ENCODE data around the gene SLC16A8. TPM values are rescaled to one million over a fixed set of nuclear protein-coding genes. Genes with fewer than 3 reads are reported as not detected.

Gene SLC16A8
- total RNA-seq, 1 experiment from 2014 or later, result not detected

DNA sequence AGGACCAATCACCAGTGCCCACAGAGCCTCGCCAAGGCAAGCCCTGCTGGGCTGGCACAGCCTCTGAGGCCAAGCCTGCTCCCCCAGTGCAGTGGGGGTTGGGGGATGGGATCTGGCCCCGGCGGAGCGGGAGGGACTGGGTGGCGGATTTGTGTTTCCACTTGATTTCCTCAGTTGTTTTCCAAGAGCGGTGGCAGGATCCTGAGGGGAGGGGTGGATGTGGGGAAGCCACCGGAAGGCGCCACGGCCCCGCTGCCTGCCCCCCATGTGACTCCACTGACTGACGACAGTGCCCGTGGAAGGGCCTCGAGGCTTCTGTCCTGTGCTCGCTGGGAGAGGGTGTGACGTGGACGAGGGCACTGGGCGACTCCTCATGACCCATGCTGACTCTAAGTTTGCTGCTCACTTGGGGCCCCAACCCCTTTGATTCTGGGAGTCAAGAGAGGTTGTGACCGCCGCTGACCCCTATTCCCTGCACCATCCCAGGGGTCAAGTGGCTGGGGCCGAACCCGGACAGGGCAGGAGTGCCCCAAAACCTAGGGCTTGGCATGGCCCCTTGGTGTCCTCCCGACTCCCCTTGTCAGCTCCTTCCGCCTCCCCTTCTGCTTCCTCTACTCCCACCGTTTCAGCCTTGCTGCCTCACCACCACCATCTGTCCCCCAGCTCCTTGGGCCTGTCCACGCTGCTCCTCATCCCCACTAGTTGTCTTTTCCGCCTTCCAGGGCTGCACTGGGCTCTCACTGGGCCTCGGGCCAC, 50.3 kb downstream of the SLC16A8 start:
- intact Hi-C loops (cut with micrococcal nuclease), result no loop called here
- H3K36me3 Mint-ChIP-seq (ENCODE audit: insufficient read depth, unreplicated experiment), result peaks cover 4% of the 10 kb centered on the region
- no peak overlapping the region for H3K27ac Mint-ChIP-seq (ENCODE audit: low read depth, unreplicated experiment)
- H3K4me1 Mint-ChIP-seq (ENCODE audit: insufficient read depth, unreplicated experiment), result peaks cover 24% of the 10 kb centered on the region
- no peak for DNase-seq (ENCODE audit: unreplicated experiment)
- BruUV-seq (replicated peaks), result no TSS peak
- H3K27me3 Mint-ChIP-seq (ENCODE audit: insufficient read depth, unreplicated experiment), result no peaks in the 10 kb centered on the region
- no peak overlapping the region for H3K4me3 Mint-ChIP-seq (ENCODE audit: unreplicated experiment)
- POLR2A ChIA-PET, result interaction anchor here (0.6 to 1.7 kb wide), 5 partner anchors 24 to 471 kb away, joined by 3 to 5 read pairs (median 3); partner anchors contain the start of gene PICK1
- TF ChIP-seq, protein P1, sequence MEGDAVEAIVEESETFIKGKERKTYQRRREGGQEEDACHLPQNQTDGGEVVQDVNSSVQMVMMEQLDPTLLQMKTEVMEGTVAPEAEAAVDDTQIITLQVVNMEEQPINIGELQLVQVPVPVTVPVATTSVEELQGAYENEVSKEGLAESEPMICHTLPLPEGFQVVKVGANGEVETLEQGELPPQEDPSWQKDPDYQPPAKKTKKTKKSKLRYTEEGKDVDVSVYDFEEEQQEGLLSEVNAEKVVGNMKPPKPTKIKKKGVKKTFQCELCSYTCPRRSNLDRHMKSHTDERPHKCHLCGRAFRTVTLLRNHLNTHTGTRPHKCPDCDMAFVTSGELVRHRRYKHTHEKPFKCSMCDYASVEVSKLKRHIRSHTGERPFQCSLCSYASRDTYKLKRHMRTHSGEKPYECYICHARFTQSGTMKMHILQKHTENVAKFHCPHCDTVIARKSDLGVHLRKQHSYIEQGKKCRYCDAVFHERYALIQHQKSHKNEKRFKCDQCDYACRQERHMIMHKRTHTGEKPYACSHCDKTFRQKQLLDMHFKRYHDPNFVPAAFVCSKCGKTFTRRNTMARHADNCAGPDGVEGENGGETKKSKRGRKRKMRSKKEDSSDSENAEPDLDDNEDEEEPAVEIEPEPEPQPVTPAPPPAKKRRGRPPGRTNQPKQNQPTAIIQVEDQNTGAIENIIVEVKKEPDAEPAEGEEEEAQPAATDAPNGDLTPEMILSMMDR (IDR thresholded peaks at IDR 0.05; ENCODE audit: unreplicated experiment), result no peak
- H3K9me3 Mint-ChIP-seq (ENCODE audit: unreplicated experiment), result no peaks in the 10 kb centered on the region
- CTCF ChIA-PET, result interaction anchor here (0.5 to 0.8 kb wide), 2 partner anchors 18 to 80 kb away, joined by 3 read pairs; no protein-coding TSS in a partner anchor

DNA sequence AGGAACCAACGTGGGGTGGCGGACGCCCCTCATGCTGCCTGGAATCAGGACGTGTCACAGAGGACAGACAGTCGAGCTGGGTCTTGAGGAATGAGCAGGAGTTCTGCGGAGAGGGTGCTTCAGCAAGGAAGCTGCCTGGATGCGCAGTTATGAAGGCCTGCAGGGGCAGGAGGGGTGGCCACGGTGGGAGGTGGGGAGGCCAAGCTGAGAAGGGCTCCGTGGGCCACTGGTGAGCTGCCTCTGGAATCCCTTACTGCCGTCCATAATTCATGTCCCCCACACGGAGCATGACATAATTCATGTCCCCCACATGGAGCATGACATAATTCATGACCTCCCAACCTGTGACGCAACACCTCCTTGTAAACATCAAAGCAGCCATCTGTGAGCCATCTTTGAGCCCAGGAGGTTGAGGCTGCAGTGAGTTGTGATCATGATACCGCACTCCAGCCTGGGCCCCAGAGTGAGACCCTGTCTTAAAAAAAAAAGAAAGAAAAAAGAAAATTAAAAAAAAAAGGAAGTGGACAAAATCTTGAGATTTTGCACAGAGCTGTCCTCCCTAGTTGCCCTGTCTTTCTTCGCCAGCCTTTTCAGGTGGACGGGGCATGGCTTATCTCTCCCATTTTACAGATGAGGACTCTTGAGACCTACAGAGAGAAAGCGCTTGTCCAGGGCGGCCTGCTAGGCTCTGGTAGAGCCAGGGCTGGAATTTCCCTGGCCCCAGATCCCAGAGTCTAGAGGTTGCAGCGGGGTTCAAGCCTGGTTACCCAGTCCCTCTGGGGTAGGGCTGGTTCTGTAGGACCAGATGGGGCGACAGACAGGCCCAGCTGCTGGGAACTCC, 51.1 kb downstream of the SLC16A8 start:
- peaks cover 4% of the 10 kb centered on the region for H3K36me3 Mint-ChIP-seq (ENCODE audit: insufficient read depth, unreplicated experiment)
- no peaks in the 10 kb centered on the region for H3K27me3 Mint-ChIP-seq (ENCODE audit: insufficient read depth, unreplicated experiment)
- TF ChIP-seq, protein P1 (IDR thresholded peaks at IDR 0.05; ENCODE audit: unreplicated experiment), result no peak
- H3K4me3 Mint-ChIP-seq (ENCODE audit: unreplicated experiment), result no peak overlapping the region
- intact Hi-C loops (cut with micrococcal nuclease), result no loop called here
- no TSS peak for BruUV-seq (replicated peaks)
- CTCF ChIA-PET, result no interaction called here
- POLR2A ChIA-PET, result no interaction called here
- peak; percentile 62 for DNase-seq (ENCODE audit: unreplicated experiment)
- no peaks in the 10 kb centered on the region for H3K9me3 Mint-ChIP-seq (ENCODE audit: unreplicated experiment)
- H3K27ac Mint-ChIP-seq (ENCODE audit: low read depth, unreplicated experiment), result no peak overlapping the region
- H3K4me1 Mint-ChIP-seq (ENCODE audit: insufficient read depth, unreplicated experiment), result peaks cover 24% of the 10 kb centered on the region

DNA sequence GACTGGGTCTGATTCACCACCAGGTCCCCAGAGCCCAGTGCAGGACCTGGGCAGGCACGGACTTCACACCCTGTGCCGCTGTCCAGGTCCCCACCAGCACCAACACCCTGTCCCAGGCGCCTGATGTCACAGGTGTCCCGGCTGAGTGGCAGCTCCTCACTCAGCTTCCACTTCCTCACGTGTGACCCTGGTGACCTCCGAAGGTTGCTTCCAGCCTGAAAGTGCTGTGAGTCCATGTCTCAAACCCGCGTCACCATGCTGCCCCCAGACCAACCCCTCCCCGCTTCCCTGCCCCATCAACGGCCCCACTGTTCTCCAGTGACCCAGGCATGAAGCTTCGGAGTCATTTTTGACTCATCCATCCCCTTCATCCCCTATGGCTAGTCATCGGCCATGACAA, 52.5 kb downstream of the SLC16A8 start:
- no peak overlapping the region for H3K27ac Mint-ChIP-seq (ENCODE audit: low read depth, unreplicated experiment)
- H3K4me3 Mint-ChIP-seq (ENCODE audit: unreplicated experiment), result no peak overlapping the region
- H3K9me3 Mint-ChIP-seq (ENCODE audit: unreplicated experiment), result no peaks in the 10 kb centered on the region
- H3K36me3 Mint-ChIP-seq (ENCODE audit: insufficient read depth, unreplicated experiment), result peaks cover 4% of the 10 kb centered on the region
- intact Hi-C loops (cut with micrococcal nuclease), result no loop called here
- no peaks in the 10 kb centered on the region for H3K27me3 Mint-ChIP-seq (ENCODE audit: insufficient read depth, unreplicated experiment)
- no TSS peak for BruUV-seq (replicated peaks)
- TF ChIP-seq, protein P1 (IDR thresholded peaks at IDR 0.05; ENCODE audit: unreplicated experiment), result no peak
- no peak for DNase-seq (ENCODE audit: unreplicated experiment)
- ChIA-PET CTCF (no interaction called here), POLR2A (no interaction called here)
- H3K4me1 Mint-ChIP-seq (ENCODE audit: insufficient read depth, unreplicated experiment), result peaks cover 24% of the 10 kb centered on the region

All from MCF 10A (cell line).